ENCODE measurements around the gene RBM20.

The RBM20 gene

GRCh38 chr10:110714356-110714755, 70.2 kb downstream of the RBM20 start:
- ATAC-seq: no peak
- TF ChIP-seq ESRRG (CRISPR knock-in tag; IDR thresholded peaks at IDR 0.05) (no peak), ZNF70 (CRISPR knock-in tag; IDR thresholded peaks at IDR 0.05) (no peak)

DNA sequence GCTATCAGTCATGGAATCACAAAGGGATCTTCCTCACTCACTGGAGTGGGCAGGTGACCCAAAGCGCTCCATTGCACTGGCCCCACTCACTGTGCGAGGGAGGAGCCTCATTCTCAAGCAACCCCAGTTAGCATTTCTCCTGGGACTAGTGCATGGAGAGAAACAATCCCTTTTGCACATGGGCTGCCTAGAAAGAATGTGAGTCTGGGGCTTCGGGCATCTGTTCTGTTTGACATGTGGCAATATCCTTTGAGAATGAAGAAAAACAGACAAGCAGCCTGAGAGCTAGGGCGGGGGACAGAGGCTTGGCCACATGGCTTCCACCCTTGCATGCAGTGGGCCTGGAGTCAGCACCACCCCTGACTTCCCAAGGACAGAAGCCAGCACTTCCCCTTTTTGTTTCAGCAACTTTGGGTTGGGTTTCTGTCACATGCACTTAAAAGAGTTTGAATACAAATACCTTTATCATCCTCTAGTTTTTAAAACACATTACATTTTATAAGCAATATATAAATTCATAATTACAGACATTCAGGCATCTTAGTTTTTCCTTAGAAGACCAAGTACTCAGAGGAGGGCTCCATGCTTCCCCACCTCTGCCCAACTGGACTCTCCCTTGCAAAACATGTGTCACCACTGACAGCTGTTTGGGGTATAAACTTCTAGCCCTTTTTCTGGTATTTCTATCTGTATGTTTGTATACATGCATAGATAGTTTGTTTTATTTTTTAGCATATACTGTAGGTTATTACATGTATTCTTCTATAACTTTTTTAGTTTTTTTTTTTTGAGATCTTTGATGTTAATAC, 73.8 kb downstream of the RBM20 start:
- no peak for TF ChIP-seq ZNF565 (CRISPR knock-in tag; conservative IDR thresholded peaks at IDR 0.05; ENCODE audit: low read depth)
- no peak for TF ChIP-seq ESRRG (CRISPR knock-in tag; IDR thresholded peaks at IDR 0.05)
- TF ChIP-seq CSRNP3 (CRISPR knock-in tag; IDR thresholded peaks at IDR 0.05): no peak
- no peak for TF ChIP-seq ZFP3 (CRISPR knock-in tag; IDR thresholded peaks at IDR 0.05)
- no peak for TF ChIP-seq CREB5 (CRISPR knock-in tag; IDR thresholded peaks at IDR 0.05; ENCODE audit: low read depth)
- ATAC-seq: no peak; the same call in 2 of the 3 replicates

DNA sequence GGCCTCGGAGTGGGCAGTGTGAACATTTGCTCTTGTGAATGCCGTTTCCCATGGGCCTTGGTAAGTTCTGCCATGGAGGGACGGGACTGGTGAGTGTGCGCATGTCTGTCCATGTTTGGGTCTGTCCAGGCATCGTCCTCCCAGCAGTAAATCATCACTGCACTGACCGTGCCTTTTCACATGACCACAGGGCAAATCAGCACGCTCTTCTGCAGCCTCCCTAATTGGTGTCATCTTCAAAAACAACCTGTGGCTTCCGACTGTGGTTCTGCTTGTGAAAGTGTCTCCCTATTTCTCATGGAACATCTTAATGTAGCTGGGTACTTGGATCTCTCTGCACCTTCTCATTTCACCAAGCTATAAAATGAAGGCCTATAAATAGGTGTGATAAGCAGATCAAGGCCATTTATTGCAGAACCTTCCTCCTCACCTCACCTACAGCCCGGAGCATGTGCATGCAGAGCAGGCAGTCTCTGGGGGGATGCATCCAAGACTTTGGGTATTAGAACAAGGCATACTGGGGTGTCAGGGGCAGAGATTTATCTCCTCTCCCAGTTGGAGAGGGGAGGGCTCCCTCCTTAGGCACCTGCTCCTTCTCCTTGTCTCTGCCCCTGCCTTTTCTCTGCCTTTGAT, 77.4 kb downstream of the RBM20 start:
- TF ChIP-seq ESRRG (CRISPR knock-in tag; IDR thresholded peaks at IDR 0.05): no peak
- TF ChIP-seq ZNF565 (CRISPR knock-in tag; conservative IDR thresholded peaks at IDR 0.05; ENCODE audit: low read depth): no peak
- no peak for TF ChIP-seq ARNTL (CRISPR knock-in tag; IDR thresholded peaks at IDR 0.05; ENCODE audit: borderline replicate concordance, low read depth)
- no peak for TF ChIP-seq BACH2 (CRISPR knock-in tag; IDR thresholded peaks at IDR 0.05; ENCODE audit: borderline replicate concordance)
- TF ChIP-seq OSR1 (CRISPR knock-in tag; IDR thresholded peaks at IDR 0.05): no peak
- TF ChIP-seq RARB (CRISPR knock-in tag; IDR thresholded peaks at IDR 0.05): no peak
- TF ChIP-seq ZNF8 (CRISPR knock-in tag; IDR thresholded peaks at IDR 0.05): no peak
- no peak for TF ChIP-seq ZNF70 (CRISPR knock-in tag; IDR thresholded peaks at IDR 0.05)
- TF ChIP-seq CSDC2 (CRISPR knock-in tag; IDR thresholded peaks at IDR 0.05): no peak
- ATAC-seq: no peak

- TF ChIP-seq, protein P1, sequence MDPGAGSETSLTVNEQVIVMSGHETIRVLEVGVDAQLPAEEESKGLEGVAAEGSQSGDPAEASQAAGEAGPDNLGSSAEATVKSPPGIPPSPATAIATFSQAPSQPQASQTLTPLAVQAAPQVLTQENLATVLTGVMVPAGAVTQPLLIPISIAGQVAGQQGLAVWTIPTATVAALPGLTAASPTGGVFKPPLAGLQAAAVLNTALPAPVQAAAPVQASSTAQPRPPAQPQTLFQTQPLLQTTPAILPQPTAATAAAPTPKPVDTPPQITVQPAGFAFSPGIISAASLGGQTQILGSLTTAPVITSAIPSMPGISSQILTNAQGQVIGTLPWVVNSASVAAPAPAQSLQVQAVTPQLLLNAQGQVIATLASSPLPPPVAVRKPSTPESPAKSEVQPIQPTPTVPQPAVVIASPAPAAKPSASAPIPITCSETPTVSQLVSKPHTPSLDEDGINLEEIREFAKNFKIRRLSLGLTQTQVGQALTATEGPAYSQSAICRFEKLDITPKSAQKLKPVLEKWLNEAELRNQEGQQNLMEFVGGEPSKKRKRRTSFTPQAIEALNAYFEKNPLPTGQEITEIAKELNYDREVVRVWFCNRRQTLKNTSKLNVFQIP (CRISPR knock-in tag; IDR thresholded peaks at IDR 0.05; ENCODE audit: borderline replicate concordance, low read depth): no peak
- TF ChIP-seq ZFP30 (CRISPR knock-in tag; IDR thresholded peaks at IDR 0.05) (no peak), GLIS3 (CRISPR knock-in tag; IDR thresholded peaks at IDR 0.05) (no peak), PATZ1 (CRISPR knock-in tag; IDR thresholded peaks at IDR 0.05; ENCODE audit: borderline replicate concordance) (no peak), BACH2 (CRISPR knock-in tag; IDR thresholded peaks at IDR 0.05; ENCODE audit: borderline replicate concordance) (no peak), ESRRG (CRISPR knock-in tag; IDR thresholded peaks at IDR 0.05) (no peak), TCF4 (CRISPR knock-in tag; IDR thresholded peaks at IDR 0.05; ENCODE audit: borderline replicate concordance) (no peak), RARB (CRISPR knock-in tag; IDR thresholded peaks at IDR 0.05) (no peak), OSR1 (CRISPR knock-in tag; IDR thresholded peaks at IDR 0.05) (no peak), SNAI2 (CRISPR knock-in tag; IDR thresholded peaks at IDR 0.05) (no peak), CREB5 (CRISPR knock-in tag; IDR thresholded peaks at IDR 0.05; ENCODE audit: low read depth) (no peak), ZNF70 (CRISPR knock-in tag; IDR thresholded peaks at IDR 0.05) (no peak), PPARA (CRISPR knock-in tag; IDR thresholded peaks at IDR 0.05; ENCODE audit: borderline replicate concordance) (no peak)
- no peak for ATAC-seq
Observed at GRCh38 chr10:110723224-110723891, 79.2 kb downstream of the RBM20 start.

Data from SK-N-SH treated with all-trans-retinoic acid at 6 μM for 48 hours (cell line).